ENCODE measurements around the gene SIRT3.

SIRT3 gene

DNA sequence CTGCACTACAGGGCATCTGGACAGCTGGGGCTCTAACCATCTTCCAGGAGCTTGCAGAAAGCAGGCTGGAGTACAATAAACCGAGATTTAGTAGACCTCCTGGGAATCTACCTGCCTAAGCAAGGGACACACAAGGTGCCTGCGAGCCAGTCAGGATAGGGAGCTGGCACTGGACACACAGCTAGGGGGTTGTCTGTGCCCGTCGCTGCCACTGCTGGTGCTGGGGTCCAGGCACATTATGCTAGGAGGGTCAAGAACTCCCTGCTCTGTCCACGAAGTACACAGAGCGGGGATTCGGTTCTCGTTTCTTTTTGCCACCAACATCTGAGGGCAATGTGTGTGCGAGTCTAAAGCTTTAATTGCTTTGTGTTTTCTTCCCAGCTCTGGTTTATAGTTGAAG is 24.4 kb downstream of the SIRT3 start:
- peaks cover 18% of the 10 kb centered on the region for H3K4me1 Mint-ChIP-seq
- no peaks in the 10 kb centered on the region for H3K27me3 Mint-ChIP-seq (ENCODE audit: low read depth, poor library complexity)
- no peak for TF ChIP-seq CTCF (IDR thresholded peaks at IDR 0.05)
- no peak overlapping the region for H3K27ac Mint-ChIP-seq
- H3K4me3 Mint-ChIP-seq: no peak overlapping the region
- H3K9me3 Mint-ChIP-seq: no peaks in the 10 kb centered on the region
- no peak for DNase-seq
- H3K36me3 Mint-ChIP-seq (ENCODE audit: low read depth): peaks cover 23% of the 10 kb centered on the region

DNA sequence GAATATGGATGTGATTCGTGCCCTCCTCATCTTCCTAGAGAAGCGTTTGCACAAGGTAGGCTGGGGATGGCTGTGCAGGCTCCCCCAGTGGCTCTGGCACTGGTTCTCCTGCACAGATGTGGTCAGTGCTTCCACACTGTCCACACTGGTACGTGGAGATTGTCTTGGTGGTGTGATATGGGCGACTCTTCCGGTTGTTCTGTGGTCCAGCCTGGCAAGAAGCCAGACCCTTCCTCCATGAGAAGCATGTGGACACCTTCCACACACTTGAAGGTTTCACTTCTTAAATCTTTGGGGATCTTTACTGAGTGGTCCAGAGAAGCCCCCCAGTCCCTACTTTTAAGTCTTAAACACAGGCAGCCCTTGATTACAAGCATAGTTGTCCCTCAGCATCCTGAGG is 24.8 kb downstream of the SIRT3 start:
- no peaks in the 10 kb centered on the region for H3K27me3 Mint-ChIP-seq (ENCODE audit: low read depth, poor library complexity)
- H3K4me1 Mint-ChIP-seq: peaks cover 22% of the 10 kb centered on the region
- no peak for DNase-seq
- H3K9me3 Mint-ChIP-seq: no peaks in the 10 kb centered on the region
- peak overlapping the region; percentile 40 for H3K4me3 Mint-ChIP-seq
- H3K36me3 Mint-ChIP-seq (ENCODE audit: low read depth): peaks cover 23% of the 10 kb centered on the region
- no peak for TF ChIP-seq CTCF (IDR thresholded peaks at IDR 0.05)
- peak overlapping the region; percentile 66 for H3K27ac Mint-ChIP-seq

DNA sequence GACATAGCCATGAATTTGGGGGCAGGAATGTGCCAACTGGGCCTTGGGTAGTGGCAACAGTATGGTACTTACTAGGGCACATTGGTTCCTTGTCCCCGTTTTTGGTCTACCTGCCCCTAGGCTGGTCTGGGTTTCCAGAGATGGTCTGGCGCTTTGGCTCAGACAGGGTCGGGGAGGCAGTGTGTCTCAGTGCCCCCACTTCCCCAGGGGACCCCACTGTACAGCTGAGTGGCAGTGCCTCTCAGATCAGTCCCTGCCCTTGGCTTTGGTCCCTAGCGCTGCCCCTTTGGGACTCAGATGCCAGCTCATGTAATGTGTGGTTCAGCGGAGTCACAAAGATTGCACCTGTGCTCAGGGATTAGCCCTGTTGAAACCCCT is 25.4 kb downstream of the SIRT3 start:
- peaks cover 23% of the 10 kb centered on the region for H3K36me3 Mint-ChIP-seq (ENCODE audit: low read depth)
- TF ChIP-seq CTCF (IDR thresholded peaks at IDR 0.05): no peak
- H3K4me3 Mint-ChIP-seq: peak overlapping the region; percentile 40
- H3K27ac Mint-ChIP-seq: no peak overlapping the region
- no peak for DNase-seq
- H3K9me3 Mint-ChIP-seq: no peaks in the 10 kb centered on the region
- H3K4me1 Mint-ChIP-seq: peaks cover 27% of the 10 kb centered on the region
- no peaks in the 10 kb centered on the region for H3K27me3 Mint-ChIP-seq (ENCODE audit: low read depth, poor library complexity)

DNA sequence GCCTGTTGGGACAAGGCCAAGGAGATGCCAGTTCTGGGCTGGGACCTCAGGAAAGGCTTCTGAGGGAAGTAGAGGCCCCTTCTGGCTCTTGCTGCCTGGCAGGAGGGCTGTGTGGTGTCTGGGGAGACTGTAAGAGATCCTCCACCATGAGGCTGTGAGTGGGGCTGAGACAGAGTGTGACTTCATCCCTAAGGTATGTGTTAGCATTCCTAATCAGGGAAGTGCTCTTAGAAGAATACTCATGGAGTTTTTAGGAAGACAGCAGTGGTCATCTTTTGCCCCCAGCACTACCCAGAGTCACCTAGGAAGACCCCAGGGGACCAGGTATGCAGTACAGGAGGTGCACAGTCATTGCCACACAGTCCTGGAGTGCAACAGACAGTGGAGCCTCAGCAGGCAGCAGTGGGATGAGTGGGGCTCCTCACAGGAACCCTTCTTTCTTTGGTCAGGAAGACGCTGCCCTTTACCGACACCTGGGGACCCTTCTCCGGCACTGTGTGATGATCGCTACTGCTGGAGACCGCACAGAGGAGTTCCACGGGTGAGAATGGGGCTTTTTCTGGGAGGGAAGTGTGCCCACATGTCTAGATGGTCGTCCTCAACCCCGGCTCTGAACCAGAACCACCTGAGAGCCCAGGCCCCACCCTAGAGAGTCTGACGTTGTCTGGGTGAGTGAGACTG is 25.9 kb downstream of the SIRT3 start:
- Mint-ChIP-seq H3K9me3 (no peaks in the 10 kb centered on the region), H3K4me3 (peak overlapping the region; percentile 97), H3K27me3 (ENCODE audit: low read depth, poor library complexity) (no peaks in the 10 kb centered on the region), H3K4me1 (peaks cover 33% of the 10 kb centered on the region), H3K27ac (peak overlapping the region; percentile 82), H3K36me3 (ENCODE audit: low read depth) (peaks cover 23% of the 10 kb centered on the region)
- no peak for TF ChIP-seq CTCF (IDR thresholded peaks at IDR 0.05)
- DNase-seq: no peak

DNA sequence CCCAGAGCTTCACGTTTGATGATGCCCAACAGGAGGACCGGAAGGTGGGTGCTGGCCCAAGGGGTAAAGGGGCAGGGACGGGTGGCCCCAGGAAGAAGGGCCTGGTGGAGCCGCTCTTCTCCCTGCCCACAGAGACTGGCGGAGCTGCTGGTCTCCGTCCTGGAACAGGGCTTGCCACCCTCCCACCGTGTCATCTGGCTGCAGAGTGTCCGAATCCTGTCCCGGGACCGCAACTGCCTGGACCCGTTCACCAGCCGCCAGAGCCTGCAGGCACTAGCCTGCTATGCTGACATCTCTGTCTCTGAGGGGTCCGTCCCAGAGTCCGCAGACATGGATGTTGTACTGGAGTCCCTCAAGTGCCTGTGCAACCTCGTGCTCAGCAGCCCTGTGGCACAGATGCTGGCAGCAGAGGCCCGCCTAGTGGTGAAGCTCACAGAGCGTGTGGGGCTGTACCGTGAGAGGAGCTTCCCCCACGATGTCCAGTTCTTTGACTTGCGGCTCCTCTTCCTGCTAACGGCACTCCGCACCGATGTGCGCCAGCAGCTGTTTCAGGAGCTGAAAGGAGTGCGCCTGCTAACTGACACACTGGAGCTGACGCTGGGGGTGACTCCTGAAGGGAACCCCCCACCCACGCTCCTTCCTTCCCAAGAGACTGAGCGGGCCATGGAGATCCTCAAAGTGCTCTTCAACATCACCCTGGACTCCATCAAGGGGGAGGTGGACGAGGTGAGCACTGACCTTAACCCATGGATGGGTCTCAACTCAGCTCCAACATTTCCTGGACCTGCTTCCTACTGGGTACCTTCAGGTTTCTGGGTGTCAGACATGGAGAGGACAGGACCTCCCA is 26.6 kb downstream of the SIRT3 start:
- H3K9me3 Mint-ChIP-seq: no peaks in the 10 kb centered on the region
- DNase-seq: no peak
- peaks cover 34% of the 10 kb centered on the region for H3K4me1 Mint-ChIP-seq
- H3K36me3 Mint-ChIP-seq (ENCODE audit: low read depth): peaks cover 22% of the 10 kb centered on the region
- no peak for TF ChIP-seq CTCF (IDR thresholded peaks at IDR 0.05)
- H3K27ac Mint-ChIP-seq: peak overlapping the region; percentile 82
- H3K27me3 Mint-ChIP-seq (ENCODE audit: low read depth, poor library complexity): no peaks in the 10 kb centered on the region
- H3K4me3 Mint-ChIP-seq: peak overlapping the region; percentile 97

All from nephron progenitor cell (in vitro differentiated cells).